ENCODE results near the gene HCN3.

DNA sequence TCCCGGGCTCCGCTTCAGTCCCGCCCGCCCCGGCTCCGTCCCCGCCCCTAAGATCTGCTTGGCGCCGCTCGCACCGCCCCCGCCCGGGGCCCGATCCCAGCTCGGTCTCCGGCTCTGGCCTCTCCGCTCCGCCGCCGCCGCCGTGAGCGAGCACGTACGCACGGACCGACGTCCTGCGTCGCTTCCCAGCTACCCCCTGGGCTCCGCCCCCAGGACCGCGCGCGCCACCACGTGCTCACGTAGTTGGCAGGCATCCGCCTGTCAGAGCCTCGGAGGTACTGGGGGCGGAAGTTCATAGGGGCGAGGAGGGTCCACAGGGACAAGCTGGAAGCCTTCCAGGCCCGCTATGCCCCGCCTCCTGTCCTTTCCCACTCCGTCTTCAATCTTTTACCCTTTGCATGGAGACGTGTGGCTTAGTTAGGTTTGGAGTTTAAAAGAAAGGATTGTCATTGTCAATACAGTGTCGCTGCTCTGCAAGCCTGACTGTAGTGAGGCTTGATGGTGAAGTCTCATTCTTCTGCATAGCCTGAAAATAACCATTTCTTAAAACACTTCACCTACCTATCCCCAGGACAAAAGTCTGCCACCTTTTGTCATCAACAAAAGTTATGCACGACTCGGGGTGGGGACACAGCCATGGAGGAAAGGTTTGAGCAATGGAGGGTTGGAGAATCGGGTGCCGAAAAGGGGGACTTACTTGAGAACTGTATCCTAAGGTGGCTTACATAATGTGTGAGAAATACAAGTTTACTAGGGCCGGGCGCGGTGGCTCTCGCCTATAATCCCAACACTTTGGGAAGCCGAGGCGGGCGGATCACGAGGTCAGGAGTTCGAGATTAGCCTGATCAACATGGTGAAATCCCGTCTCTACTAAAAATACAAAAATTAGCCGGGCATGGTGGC is 3.7 kb upstream of the HCN3 start, which contains the start of gene CLK2:
- TF ChIP-seq CTCF (IDR thresholded peaks at IDR 0.05) (no peak), NFIC (IDR thresholded peaks at IDR 0.05; ENCODE audit: borderline replicate concordance) (peak; percentile 81), IRF3 (IDR thresholded peaks at IDR 0.05; ENCODE audit: low read depth, low read length) (no peak; the same call in 1 of the 2 replicates), YY1 (IDR thresholded peaks at IDR 0.05; ENCODE audit: low read depth) (no peak; the same call in 1 of the 2 replicates)
- TF ChIP-seq, protein P1, sequence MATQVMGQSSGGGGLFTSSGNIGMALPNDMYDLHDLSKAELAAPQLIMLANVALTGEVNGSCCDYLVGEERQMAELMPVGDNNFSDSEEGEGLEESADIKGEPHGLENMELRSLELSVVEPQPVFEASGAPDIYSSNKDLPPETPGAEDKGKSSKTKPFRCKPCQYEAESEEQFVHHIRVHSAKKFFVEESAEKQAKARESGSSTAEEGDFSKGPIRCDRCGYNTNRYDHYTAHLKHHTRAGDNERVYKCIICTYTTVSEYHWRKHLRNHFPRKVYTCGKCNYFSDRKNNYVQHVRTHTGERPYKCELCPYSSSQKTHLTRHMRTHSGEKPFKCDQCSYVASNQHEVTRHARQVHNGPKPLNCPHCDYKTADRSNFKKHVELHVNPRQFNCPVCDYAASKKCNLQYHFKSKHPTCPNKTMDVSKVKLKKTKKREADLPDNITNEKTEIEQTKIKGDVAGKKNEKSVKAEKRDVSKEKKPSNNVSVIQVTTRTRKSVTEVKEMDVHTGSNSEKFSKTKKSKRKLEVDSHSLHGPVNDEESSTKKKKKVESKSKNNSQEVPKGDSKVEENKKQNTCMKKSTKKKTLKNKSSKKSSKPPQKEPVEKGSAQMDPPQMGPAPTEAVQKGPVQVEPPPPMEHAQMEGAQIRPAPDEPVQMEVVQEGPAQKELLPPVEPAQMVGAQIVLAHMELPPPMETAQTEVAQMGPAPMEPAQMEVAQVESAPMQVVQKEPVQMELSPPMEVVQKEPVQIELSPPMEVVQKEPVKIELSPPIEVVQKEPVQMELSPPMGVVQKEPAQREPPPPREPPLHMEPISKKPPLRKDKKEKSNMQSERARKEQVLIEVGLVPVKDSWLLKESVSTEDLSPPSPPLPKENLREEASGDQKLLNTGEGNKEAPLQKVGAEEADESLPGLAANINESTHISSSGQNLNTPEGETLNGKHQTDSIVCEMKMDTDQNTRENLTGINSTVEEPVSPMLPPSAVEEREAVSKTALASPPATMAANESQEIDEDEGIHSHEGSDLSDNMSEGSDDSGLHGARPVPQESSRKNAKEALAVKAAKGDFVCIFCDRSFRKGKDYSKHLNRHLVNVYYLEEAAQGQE (IDR thresholded peaks at IDR 0.05; ENCODE audit: low read depth, low read length), result no peak; the same call in 1 of the 2 replicates
